NK-92 treated with Interleukin-12 subunit alpha and Interleukin-12 subunit beta, amount 100 ng/mL, for 24 hours (cell line): ENCODE measurements around the gene HDAC4.
"Not testable (repeated sequence)": the region's sequence is repeated elsewhere in the genome, so short reads cannot be mapped to it uniquely, and the experiment has no call there.

Source experiments
- DNase-seq: peaks from one replicate; lab custom pipeline; 2025; lab: John Stamatoyannopoulos, UW

The HDAC4 gene

DNA sequence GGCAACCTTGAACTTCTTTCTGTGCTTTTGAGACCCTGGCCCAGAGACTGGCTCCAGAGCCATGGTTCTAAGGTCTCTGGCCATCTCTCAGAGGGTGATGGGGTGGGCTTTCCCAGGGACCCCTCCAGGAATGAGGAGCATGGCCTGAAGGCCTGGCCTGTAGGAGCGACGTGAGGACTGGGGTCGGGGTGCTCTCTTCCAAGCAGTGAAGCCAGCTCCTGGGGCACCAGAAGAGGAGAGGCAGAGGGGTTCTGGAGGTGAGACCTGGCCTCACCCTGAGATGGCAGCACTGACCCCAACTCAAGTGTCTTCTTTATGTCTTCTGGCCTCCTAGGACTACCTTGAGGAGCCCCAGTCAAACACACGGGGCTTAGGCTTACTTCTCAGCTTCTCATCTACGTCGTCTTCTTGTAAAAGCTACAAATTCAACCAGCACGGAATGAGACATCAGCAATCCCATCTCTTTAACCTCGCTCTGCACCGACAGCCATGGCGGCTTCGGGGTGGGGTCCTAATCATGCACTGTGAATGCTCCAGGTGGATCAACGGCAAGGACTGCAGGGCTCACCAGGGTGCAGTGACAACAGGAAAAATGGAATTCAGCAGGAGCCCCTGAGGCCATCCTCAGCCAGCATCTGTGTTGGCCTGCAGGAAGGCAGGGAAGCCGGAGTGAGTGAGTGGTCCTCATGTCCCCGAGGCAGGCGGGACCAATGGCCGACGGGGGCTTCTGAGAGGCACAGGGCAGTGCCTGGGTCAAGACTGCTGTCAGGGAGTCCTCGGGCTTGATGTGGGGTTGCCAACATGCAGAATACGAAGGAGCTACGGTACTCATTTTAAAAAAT, 214.1 kb downstream of the HDAC4 start:
- DNase-seq, result no peak

DNA sequence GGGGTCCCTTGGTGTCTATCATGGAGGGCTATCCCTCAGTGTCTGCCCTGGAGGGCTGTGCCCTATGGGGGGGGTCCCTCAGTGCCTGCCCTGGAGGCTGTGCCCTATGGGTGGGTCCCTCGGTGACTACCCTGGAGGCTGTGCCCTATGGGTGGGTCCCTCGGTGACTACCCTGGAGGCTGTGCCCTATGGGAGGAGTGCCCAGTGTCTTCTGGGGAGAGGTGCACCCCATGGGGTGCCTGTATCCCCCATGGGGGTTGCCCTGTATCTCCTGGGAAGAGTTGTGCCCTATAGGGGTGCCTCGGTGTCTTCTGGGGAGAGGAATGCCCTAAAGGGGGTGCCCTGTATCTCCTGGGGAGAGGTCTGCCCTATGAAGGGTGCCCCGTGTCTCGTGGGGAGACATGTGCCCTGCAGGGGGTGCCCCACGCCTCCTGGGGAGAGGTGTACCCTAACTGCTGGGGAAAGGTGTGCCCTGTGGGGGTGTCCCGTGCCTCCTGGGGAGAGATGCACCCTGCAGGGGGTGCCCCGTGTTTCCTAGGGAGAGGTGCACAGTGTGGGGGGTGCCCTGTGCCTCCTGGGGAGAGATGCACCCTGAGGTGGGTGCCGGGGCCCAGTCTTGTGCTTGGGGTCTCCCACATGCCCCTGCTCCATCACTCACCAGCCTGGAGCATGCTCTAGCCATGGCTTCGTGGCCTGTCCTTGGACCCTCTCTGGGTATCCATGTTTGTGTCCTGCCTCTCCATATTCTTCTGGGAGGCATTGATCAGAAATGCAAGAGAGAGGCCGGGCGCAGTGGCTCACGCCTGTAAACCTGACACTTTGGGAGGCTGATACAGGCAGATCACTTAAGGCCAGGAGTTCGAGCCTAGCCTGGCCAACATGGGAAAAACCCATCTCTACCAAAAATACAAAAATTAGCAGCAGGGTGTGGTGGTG, 215.6 kb downstream of the HDAC4 start:
- DNase-seq, result no peak

DNA sequence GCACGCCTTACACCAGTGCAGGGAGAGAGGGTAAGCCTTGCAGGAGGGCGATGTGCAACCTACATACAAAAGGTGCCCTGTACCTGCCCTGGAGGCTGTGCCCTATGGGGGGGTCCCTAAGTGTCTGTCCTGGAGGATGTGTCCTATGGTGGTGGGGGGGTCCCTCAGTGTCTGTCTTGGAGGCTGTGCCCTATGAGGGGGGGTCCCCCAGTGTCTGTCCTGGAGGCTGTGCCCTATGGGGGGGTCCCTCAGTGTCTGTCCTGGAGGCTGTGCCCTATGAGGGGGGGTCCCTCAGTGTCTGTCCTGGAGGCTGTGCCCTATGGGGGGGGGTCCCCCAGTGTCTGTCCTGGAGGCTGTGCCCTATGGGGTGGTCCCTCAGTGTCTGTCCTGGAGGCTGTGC, 216.6 kb downstream of the HDAC4 start:
- DNase-seq, result no peak

DNA sequence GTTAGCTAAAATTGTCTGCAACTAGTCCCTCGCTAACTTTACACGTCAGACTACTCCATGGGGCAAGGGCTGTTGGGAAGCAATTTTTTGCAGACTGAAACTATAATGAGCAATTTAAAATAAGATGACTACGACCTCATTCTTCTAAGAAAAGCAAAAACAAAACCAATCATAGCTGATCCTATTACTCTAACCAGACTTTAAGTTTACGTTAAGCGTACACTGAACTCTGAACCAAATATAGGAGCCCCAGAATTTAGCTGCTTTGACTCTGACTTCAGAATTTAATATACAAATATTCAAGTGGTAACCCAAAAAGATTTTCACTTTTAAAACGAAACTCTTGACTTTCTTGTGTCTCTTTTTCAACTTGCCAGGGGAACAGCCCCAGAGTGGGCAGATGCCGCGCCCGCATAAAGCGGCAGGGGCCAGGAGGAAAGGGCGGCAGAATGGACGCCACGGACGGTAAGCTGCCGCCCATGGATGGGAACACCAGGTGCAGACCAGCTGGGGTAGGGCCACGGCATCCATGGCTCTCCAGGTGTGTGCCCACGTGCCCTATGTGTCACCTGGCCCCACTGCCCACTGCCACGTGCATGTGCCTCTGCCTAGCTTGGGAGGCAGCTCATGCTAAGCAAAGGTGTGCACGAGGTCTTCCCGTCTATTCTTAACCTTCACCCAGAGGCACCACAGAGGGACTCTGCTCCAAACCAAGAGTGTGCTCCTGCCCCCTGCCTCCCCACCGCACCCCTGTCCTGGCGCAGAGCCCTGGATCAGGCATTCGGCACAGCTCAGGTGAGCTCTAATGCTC, 217.6 kb downstream of the HDAC4 start:
- no peak for DNase-seq

DNA sequence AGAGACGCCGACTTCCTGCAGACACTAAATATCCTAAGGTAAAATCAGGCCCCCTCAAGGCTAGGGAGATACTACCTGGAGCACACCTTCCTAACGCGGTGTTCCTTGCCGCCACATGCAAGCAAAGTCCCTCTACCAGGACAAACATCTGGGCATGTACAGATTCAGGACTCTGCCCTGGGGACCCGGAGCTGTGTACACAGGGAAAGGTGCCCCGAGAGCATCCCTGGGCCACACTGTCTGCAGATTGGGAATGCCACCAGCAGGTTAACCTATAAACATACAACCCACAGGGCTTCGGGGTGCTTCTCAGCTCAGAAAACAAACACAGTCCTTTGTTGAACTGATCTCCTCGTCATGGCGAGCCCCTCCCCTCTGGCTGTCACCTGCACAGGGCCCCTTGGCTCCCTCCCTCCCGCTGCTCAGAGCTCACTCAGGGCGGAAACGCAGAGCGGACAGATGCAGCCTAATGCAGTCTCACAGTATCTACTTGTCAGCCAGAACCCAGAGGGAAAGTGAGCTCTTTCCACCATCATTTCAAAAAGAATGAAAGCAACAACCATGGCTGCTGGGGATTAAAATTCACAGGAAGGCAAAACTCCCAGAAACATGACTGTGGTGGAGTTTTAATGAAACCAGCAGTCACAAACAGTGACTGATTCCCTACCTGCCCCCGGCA, 218.8 kb downstream of the HDAC4 start:
- DNase-seq, result no peak

DNA sequence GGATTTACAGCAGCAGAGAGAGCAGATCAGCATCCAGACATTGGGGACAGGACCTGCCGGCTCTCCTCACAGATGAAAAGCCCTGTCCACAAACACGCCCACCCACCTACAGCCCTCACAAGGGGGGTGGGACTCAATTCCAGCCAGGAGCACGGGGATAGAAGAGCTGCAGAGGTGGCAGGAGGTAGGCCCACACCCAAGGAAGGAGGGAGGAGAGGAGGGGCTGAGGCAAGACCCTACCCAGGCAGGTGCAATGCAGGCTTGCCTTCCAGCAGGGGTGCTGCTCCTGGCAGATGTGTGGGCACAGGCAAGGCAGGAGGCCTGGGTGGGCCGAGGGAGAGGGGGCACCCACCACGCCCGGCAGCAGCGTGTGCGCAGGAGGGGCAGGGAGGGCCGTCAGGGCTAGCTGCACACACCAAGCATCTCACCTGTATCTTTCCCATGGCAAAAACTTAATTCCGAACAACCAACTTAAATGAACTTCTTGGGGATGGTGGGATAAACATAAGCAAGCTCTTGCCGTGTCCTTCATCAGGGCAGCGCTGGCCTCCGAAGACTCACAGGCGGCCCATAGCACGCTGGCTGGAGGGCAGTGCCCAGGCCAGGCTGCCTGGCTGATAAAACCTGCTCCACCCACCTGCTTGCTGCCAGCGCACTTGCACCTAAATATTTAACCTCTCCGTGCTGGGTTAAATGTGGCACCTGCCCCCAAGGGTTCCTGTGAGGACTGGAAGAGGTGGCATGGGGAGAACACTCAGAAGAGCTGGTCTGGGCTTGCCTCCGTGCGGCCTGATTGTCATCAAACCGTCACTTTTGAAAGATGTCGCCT, 219.5 kb downstream of the HDAC4 start:
- no peak for DNase-seq

DNA sequence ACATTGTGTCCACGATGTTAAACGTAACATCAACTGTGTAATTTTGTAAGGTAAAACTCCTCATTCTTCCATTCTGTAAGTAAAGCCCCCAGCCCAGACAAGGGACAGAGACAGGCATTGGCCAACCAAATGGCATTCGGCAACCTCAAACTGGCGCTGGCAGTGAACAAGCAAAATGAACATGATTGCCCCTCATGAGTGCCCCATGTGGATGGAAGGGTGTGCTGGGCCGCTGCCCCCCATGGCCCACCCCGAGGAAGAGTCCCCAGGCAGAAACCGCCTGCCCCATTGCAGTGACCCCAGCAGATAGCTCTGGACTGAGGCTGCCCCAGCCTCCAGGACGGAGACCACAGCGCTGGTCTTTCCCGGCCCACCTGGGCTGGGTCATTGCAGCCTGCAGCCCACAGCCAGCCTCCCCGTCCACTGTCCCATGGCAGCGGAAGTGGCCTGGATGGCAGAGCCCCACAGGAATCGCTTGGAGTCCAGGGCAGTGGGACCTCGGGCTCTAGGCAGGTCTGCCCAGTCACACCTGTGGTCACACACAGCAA, 220.2 kb downstream of the HDAC4 start:
- DNase-seq, result no peak

DNA sequence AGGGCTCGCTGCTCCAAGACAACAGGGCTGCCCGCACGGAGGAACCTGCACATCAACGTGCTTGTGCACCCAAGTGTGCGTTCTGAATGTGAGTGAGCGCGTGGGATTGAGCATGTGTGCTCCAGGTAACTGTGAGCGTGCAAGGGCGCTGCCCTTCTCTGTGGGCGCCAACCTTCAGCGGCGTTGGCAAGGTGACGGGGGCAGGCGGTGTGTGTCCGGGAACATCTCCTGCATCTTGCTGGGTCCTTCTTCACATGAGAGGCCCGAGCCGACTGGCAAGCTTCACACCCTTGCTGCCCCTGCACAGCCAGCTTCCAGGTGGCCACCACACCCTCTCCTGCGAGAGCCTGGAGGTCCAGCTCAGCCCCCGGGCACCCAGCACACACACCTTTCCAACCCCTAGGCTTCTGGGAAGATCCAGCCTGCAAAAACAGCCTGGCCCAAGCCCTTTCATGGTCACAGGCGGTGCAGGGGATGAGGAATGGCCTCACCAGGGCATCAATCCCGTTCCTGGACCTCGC, 220.9 kb downstream of the HDAC4 start:
- DNase-seq, result no peak

DNA sequence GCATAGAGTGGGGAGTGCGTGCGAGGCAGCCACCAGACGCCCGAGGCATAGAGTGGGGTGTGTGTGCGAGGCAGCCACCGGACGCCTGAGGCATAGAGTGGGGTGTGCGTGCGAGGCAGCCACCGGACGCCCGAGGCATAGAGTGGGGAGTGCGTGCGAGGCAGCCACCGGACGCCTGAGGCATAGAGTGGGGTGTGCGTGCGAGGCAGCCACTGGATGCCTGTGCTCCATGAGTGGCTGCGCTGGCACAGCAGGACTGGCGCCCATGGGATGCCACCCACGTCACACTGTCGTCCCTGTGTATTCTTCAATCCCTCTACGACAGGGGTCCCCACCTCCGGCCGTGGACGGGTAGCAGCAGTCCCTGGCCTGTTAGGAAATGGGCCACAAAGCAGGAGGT, 221.9 kb downstream of the HDAC4 start:
- DNase-seq, result no peak

DNA sequence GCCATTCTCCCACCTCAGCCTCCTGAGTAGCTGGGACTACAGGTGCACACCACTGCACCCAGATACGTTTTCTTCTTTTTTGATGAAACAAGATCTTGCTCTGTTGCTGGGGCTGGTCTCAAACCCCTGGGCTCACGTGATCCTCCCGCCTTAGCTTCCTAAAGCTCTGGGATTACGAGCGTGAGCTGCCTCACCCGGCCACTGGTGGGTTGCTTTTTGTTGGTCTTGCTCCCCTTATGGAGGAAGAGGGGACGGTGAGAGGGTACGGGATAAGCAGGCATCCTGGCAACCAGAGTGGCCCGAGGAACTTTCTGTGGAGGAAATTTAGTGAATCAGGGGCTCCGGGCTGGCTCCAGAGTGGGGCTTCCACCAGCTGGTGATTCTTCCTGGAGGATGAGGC, 222.3 kb downstream of the HDAC4 start:
- DNase-seq, result no peak

DNA sequence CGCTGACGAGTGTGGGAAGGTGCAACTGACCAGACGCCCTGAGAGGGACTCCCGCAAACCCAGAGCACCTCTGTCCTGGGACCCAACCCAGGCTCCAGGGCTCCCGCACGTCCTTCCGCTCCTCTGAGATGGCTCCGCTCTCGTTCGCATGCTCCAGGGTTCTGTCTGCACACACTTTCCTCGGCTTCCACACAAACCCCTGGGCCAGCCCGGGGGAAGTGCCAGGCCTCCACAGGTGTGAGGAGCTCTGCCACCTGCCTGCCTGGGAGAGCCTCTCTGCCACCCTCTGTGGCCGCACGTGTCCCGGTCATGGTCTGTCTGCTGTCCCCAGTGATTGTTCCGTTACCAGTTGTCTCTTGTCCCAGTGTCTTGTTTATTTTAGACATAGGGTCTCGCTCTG, 222.9 kb downstream of the HDAC4 start:
- no peak for DNase-seq

DNA sequence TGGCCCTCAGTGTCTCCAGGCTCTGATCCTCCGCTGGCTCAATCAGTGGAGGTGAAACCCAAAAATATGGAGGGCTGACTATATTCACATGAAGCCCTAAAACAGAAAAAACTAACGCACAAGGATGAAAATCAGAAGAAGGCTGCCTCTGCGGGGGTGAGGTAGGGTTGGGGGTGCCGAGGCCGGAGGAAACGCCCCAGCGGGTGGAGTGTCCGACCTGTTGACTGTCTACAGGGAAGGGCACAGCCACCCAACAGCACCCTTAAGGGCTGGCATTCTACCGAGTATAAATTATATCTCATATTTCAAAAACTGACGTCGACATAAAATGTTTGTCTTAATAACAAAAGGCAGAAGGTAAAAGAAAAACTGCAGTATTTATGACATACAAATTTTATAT, 223.5 kb downstream of the HDAC4 start:
- DNase-seq, result no peak

DNA sequence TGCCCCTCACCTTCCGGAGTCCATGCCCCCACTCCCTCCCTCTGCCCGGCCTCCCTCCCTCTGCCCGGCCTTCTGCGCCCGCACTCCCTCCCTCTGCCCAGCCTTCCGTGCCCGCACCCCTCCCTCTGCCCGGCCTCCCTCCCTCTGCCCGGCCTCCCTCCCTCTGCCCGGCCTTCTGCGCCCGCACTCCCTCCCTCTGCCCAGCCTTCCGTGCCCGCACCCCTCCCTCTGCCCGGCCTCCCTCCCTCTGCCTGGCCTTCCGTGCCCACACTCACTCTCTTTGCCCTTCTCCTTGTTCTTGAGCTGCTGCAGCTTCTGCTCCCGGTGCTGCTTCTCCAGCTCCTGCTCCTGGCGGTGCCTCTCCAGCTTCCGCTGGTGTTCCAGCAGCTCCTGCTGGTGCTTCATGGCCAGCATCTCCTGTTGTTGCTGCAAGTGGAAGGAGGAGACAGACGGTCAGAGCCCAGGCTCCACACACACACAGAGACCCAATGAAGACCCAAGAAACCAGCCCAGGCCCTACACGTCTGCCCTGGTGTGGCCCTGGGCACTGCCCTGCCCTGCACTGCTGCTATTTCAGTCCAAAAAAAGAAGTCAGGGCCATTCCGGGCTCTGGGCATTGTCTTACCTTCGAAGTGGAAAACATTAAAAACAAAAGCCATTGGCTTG, 224.5 kb downstream of the HDAC4 start:
- not testable (repeated sequence) for DNase-seq

DNA sequence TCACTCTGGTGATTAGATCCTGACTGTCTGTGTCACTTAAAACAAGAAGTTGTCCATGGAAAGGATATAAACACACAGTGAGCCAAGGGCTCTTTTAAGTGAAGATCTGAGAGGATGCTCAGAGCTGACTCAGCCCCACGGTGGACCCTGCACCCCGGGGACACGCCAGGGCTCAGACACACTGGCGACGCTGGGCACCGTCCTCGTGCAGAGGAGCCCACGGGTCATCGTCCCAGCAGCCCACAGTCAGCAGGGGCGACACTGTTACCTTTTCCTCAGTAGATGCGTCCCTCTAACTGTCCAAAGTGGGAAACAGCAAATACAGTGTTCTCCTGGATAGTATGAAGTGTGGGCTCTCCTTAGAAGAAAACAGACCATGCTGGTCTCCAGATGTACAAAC, 225.6 kb downstream of the HDAC4 start:
- no peak for DNase-seq

DNA sequence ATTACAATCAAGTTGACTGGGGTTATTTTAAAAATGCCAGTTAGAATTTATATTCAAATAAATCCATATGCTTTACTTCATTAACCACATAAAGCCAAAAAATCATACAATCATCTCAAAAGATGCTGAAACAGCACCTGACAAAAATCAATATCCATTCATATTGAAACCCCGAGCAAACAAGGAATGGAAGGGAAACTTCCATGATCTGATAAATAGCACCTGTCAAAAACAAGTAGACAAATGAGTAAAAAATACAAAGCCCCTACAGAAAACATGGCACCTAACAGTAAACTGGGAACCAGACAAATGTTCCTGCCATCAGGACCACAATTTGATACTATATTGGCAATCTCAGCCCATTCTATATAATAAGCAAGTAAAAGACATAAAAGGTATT, 227.5 kb downstream of the HDAC4 start:
- no peak for DNase-seq

DNA sequence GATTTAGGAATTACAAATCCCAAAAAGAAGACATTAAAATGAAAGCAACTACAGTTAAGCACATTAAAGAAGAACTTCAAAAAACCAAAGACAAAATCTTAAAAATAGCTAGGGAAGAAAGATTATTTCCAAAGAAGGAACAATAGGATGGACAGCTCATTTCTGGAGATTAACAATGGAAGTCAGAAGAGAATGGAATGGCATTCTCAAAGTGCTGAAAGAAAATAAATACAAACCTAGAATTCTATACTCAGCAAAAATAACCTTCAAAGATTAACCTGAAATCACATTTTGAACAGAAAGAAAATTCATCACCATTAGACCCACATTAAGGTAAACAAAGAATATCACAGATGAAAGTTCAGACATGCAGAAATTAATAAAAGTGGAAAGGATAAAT, 229.2 kb downstream of the HDAC4 start:
- DNase-seq, result no peak

DNA sequence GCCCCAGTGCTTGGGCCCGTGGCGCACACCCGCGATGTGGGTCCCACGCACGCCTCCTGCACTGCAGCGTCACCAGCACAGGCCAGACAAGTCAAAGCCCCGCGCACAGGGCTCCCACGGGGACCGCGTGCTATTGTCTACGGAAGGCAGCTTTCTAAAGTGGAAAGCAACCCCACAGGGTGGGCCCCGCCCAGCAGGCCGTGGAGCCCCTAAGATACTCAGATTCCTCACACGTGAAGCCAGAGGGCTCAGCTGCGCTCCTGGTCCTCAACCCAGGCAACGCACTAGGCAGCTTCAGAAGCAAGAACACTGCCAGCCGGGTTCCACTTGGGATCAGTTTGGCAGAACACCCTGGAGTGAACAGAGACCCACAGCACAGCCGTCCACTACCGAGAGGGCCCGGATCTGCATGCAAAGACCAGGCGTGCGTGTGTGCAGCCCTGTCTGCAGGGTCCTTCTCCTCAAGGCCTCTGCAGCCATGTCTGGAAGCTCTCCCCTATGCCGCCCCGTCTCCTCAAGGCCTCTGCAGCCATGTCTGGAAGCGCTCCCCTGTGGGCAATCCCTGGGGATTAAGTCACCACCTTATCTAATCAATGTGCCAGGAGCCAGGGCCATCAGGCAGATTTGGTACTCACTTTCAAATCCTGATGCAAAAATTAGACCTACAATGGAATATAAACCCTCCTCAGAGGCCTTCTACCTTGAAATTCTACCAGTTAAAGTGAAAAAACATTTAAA, 231.3 kb downstream of the HDAC4 start:
- DNase-seq, result no peak

DNA sequence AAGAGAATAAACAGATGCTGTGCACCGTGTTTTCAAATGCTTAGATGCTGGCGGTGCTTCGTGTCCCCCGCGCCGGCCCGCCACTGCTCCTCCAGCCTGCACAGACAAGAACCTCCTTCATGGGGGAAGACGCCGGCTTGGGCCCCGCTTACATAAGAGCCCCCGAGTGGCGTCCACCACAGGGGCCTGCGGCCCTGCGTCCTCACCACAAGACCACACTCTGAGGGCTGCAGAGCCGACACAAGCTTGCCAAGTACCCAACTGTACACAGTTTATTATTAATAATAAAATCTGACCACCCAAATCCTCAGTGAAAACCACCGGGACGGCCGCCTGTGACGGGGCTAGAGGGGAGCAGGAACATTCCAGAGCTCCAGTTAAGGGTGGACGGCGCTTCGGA, 232.2 kb downstream of the HDAC4 start:
- DNase-seq, result no peak
